AG04449 (cell line): ENCODE results near the gene AGAP1.

Source experiments
- CTCF ChIA-PET: fragments of 350-600 bp; formaldehyde crosslinking; extraction: SDS; loops from one replicate; lab custom pipeline; 2021; ENCODE audit warnings: antibody characterized with exemption; lab: Yijun Ruan, JAX
- POLR2A ChIA-PET: fragments of 400-600, 350-600 bp; formaldehyde crosslinking; extraction: SDS; loops from one replicate; lab custom pipeline; 2020; ENCODE audit warnings: antibody characterized with exemption, inconsistent platforms; lab: Yijun Ruan, JAX
- DNase-seq: peaks from one replicate; pipeline ENCODE4 v3.0.0-alpha.2; 2010; ENCODE audit warnings: low read depth, low spot score
- H3K4me3 ChIP-seq: 2 replicates; pipeline ENCODE4 v1.5.1; 2011; ENCODE audit warnings: low read depth, mild to moderate bottlenecking, control low read depth, low read length
- CTCF ChIP-seq: IDR thresholded peaks from one replicate; pipeline ENCODE4 v1.5.1; 2011; ENCODE audit warnings: mild to moderate bottlenecking, moderate library complexity, low read length, control low read depth, inconsistent platforms; ENCODE audit not compliant: insufficient read depth; ENCODE audit errors: missing control alignments

AGAP1 gene

GRCh38 chr2:235877275-235877802 lies 383.5 kb downstream of the AGAP1 start:
- H3K4me3 ChIP-seq: no peak overlapping the region
- DNase-seq: no peak
- ChIA-PET POLR2A (no interaction called here), CTCF (interaction anchor here (0.6 kb wide), 1 partner anchor 69 kb away, joined by 3 read pairs; no protein-coding TSS in a partner anchor)
- TF ChIP-seq CTCF: no peak

GRCh38 chr2:235879116-235879515 lies 385.3 kb downstream of the AGAP1 start:
- no peak for TF ChIP-seq CTCF
- H3K4me3 ChIP-seq: no peak overlapping the region
- CTCF ChIA-PET: no interaction called here
- DNase-seq: no peak
- POLR2A ChIA-PET: no interaction called here

DNA sequence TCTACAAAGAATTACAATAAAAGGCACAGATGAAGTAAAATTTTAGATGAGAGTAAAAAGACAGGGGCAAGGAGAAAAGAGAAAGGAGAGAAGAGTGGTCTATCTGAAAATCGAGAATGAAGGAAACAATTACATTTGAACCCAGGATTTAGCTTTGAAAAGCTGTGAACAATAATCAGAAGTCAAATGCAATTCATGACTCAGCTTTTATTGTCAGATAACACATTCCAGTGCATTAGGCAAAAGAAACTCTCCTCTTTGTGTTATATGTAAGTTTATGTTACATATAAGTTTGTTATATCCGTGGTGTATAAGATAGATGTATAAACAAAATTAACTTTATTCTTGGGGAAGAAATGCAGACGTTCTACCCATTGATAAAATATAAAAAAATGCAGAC lies 389.8 kb downstream of the AGAP1 start:
- POLR2A ChIA-PET: no interaction called here
- CTCF ChIA-PET: no interaction called here
- TF ChIP-seq CTCF: no peak

GRCh38 chr2:235889302-235889630 lies 395.4 kb downstream of the AGAP1 start:
- no peak for TF ChIP-seq CTCF
- H3K4me3 ChIP-seq: no peak overlapping the region
- no peak for DNase-seq
- ChIA-PET POLR2A (no interaction called here), CTCF (no interaction called here)

More for the DNA sequence above, 389.8 kb downstream of the AGAP1 start:
- no peak for DNase-seq
- H3K4me3 ChIP-seq: no peak overlapping the region

DNA sequence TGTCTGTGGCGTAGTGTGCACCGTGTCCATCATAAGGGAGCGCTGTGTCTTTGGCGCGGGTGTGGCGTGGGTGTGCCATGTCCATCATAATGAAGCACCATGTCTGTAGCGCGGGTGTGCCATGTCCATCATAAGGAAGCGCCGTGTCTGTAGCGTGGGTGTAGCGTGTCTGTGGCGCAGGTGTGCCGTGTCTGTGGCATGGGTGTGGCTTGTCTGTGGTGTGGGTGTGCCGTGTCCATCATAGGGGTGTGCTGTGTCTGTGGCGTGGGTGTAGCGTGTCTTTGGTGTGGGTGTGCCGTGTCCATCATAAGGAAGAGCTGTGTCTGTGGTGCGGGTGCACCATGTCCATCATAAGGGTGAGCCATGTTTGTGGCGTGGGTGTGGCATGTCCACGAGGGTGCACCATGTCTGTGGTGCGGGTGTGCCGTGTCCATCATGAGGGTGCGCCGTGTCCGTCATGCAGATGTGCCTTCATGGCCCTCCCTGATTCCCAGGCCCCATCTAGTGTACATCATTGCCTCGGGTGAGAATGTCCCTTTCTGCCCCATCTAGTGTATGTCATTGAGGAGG lies 399.4 kb downstream of the AGAP1 start:
- ChIA-PET POLR2A (no interaction called here), CTCF (no interaction called here)
- H3K4me3 ChIP-seq: no peak overlapping the region
- no peak for TF ChIP-seq CTCF
- no peak for DNase-seq

DNA sequence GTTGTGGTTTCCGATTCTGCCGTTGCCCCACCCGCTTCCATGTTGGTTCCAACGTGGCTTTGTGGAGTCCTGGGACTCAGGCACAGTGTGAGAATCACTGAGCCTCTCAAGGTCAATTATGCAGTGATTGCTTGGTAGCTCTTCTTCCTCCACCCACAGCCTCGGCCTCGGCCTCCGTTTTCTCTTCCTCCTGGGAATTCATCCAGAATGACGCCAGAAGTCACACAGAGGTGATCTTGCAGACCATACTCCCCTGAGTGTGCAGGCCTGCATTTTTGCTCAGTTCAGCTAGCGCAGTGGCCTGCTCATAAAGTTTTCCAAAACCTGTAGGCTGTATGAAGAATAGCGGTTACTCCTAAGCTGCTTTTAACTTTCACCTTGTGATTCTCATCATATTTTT lies 401.0 kb downstream of the AGAP1 start:
- ChIA-PET POLR2A (no interaction called here), CTCF (interaction anchor here (1.3 kb wide), 1 partner anchor 8 kb away, joined by 3 read pairs; no protein-coding TSS in a partner anchor)
- H3K4me3 ChIP-seq: no peak overlapping the region
- no peak for DNase-seq
- no peak for TF ChIP-seq CTCF
